ENCODE data around the gene SDK2.

The SDK2 gene

GRCh38 chr17:73365906-73366623 lies 278.2 kb downstream of the SDK2 start:
- Mint-ChIP-seq H3K9me3 (no peaks in the 10 kb centered on the region), H3K27me3 (peaks cover 10% of the 10 kb centered on the region), H3K4me3 (no peak overlapping the region), H3K27ac (no peak overlapping the region), H3K36me3 (no peaks in the 10 kb centered on the region), H3K4me1 (no peaks in the 10 kb centered on the region)
- CTCF ChIA-PET: interaction anchor here (1.0 to 9.4 kb wide), 3 partner anchors 10 to 638 kb away, joined by 4 to 130 read pairs (median 4); no protein-coding TSS in a partner anchor
- no peak for DNase-seq

- H3K27ac Mint-ChIP-seq: no peak overlapping the region
- CTCF ChIA-PET: interaction anchor here (1.2 to 9.4 kb wide), 3 partner anchors 10 to 639 kb away, joined by 4 to 130 read pairs (median 4); no protein-coding TSS in a partner anchor
- no peaks in the 10 kb centered on the region for H3K36me3 Mint-ChIP-seq
Observed at GRCh38 chr17:73365301-73365874, 278.9 kb downstream of the SDK2 start.

GRCh38 chr17:73364155-73364522 lies 280.1 kb downstream of the SDK2 start:
- Mint-ChIP-seq H3K4me1 (no peaks in the 10 kb centered on the region), H3K27ac (no peak overlapping the region), H3K9me3 (no peaks in the 10 kb centered on the region), H3K27me3 (peaks cover 7% of the 10 kb centered on the region), H3K36me3 (no peaks in the 10 kb centered on the region), H3K4me3 (no peak overlapping the region)
- no peak for DNase-seq
- CTCF ChIA-PET: interaction anchor here (1.2 to 9.4 kb wide), 2 partner anchors 108 to 638 kb away, joined by 4 to 130 read pairs; no protein-coding TSS in a partner anchor

More at GRCh38 chr17:73365301-73365874, 278.9 kb downstream of the SDK2 start:
- H3K4me3 Mint-ChIP-seq: no peak overlapping the region
- no peaks in the 10 kb centered on the region for H3K9me3 Mint-ChIP-seq
- H3K27me3 Mint-ChIP-seq: peaks cover 7% of the 10 kb centered on the region
- DNase-seq: no peak
- no peaks in the 10 kb centered on the region for H3K4me1 Mint-ChIP-seq

- H3K27ac Mint-ChIP-seq: no peak overlapping the region
- no peak overlapping the region for H3K4me3 Mint-ChIP-seq
- no peaks in the 10 kb centered on the region for H3K9me3 Mint-ChIP-seq
- H3K4me1 Mint-ChIP-seq: no peaks in the 10 kb centered on the region
- DNase-seq: no peak
- no peaks in the 10 kb centered on the region for H3K36me3 Mint-ChIP-seq
- peaks cover 7% of the 10 kb centered on the region for H3K27me3 Mint-ChIP-seq
- CTCF ChIA-PET: interaction anchor here (1.0 to 9.4 kb wide), 2 partner anchors 108 to 807 kb away, joined by 3 to 130 read pairs; no protein-coding TSS in a partner anchor
Observed at GRCh38 chr17:73363442-73364154, 280.6 kb downstream of the SDK2 start.

GRCh38 chr17:73362697-73363096 lies 281.5 kb downstream of the SDK2 start:
- H3K27ac Mint-ChIP-seq: no peak overlapping the region
- CTCF ChIA-PET: interaction anchor here (1.0 kb wide), 1 partner anchor 806 kb away, joined by 3 read pairs; no protein-coding TSS in a partner anchor

GRCh38 chr17:73360961-73361761 lies 283.1 kb downstream of the SDK2 start:
- Mint-ChIP-seq H3K27ac (no peak overlapping the region), H3K36me3 (no peaks in the 10 kb centered on the region), H3K4me3 (no peak overlapping the region), H3K9me3 (no peaks in the 10 kb centered on the region), H3K27me3 (peaks cover 3% of the 10 kb centered on the region), H3K4me1 (no peaks in the 10 kb centered on the region)
- no peak for DNase-seq
- CTCF ChIA-PET: interaction anchor here (1.0 kb wide), 1 partner anchor 106 kb away, joined by 3 read pairs; no protein-coding TSS in a partner anchor

More at GRCh38 chr17:73362697-73363096, 281.5 kb downstream of the SDK2 start:
- Mint-ChIP-seq H3K27me3 (peaks cover 7% of the 10 kb centered on the region), H3K4me3 (no peak overlapping the region), H3K9me3 (no peaks in the 10 kb centered on the region), H3K4me1 (no peaks in the 10 kb centered on the region), H3K36me3 (no peaks in the 10 kb centered on the region)
- no peak for DNase-seq

- CTCF ChIA-PET: interaction anchor here (1.3 kb wide), 1 partner anchor 10 kb away, joined by 5 read pairs; no protein-coding TSS in a partner anchor
Observed at GRCh38 chr17:73359987-73360410, 284.2 kb downstream of the SDK2 start.

GRCh38 chr17:73359352-73359751 lies 284.9 kb downstream of the SDK2 start:
- CTCF ChIA-PET: interaction anchor here (1.3 kb wide), 1 partner anchor 11 kb away, joined by 5 read pairs; no protein-coding TSS in a partner anchor
- Mint-ChIP-seq H3K27me3 (peaks cover 3% of the 10 kb centered on the region), H3K4me1 (no peaks in the 10 kb centered on the region), H3K27ac (no peak overlapping the region), H3K4me3 (no peak overlapping the region), H3K9me3 (no peaks in the 10 kb centered on the region), H3K36me3 (no peaks in the 10 kb centered on the region)
- DNase-seq: no peak

More at GRCh38 chr17:73359987-73360410, 284.2 kb downstream of the SDK2 start:
- DNase-seq: no peak
- H3K27me3 Mint-ChIP-seq: peaks cover 3% of the 10 kb centered on the region
- no peaks in the 10 kb centered on the region for H3K4me1 Mint-ChIP-seq
- no peaks in the 10 kb centered on the region for H3K36me3 Mint-ChIP-seq
- H3K9me3 Mint-ChIP-seq: no peaks in the 10 kb centered on the region
- no peak overlapping the region for H3K4me3 Mint-ChIP-seq
- no peak overlapping the region for H3K27ac Mint-ChIP-seq

- Mint-ChIP-seq H3K36me3 (no peaks in the 10 kb centered on the region), H3K27me3 (no peaks in the 10 kb centered on the region), H3K27ac (no peak overlapping the region), H3K4me3 (no peak overlapping the region), H3K9me3 (no peaks in the 10 kb centered on the region), H3K4me1 (no peaks in the 10 kb centered on the region)
- no peak for DNase-seq
- CTCF ChIA-PET: no interaction called here
Observed at GRCh38 chr17:73358668-73359067, 285.6 kb downstream of the SDK2 start.

- Mint-ChIP-seq H3K9me3 (no peaks in the 10 kb centered on the region), H3K27ac (no peak overlapping the region), H3K27me3 (no peaks in the 10 kb centered on the region), H3K4me3 (no peak overlapping the region), H3K36me3 (no peaks in the 10 kb centered on the region), H3K4me1 (no peaks in the 10 kb centered on the region)
- DNase-seq: no peak
- CTCF ChIA-PET: no interaction called here
Observed at GRCh38 chr17:73357981-73358380, 286.3 kb downstream of the SDK2 start.

- Mint-ChIP-seq H3K9me3 (no peaks in the 10 kb centered on the region), H3K4me1 (no peaks in the 10 kb centered on the region), H3K36me3 (no peaks in the 10 kb centered on the region), H3K27me3 (no peaks in the 10 kb centered on the region), H3K27ac (no peak overlapping the region), H3K4me3 (no peak overlapping the region)
- CTCF ChIA-PET: interaction anchor here (0.8 kb wide), 1 partner anchor 103 kb away, joined by 3 read pairs; no protein-coding TSS in a partner anchor
- no peak for DNase-seq
Observed at GRCh38 chr17:73357318-73357717, 286.9 kb downstream of the SDK2 start.

- no peaks in the 10 kb centered on the region for H3K4me1 Mint-ChIP-seq
- H3K36me3 Mint-ChIP-seq: no peaks in the 10 kb centered on the region
- H3K4me3 Mint-ChIP-seq: no peak overlapping the region
- H3K27me3 Mint-ChIP-seq: no peaks in the 10 kb centered on the region
- no peak for DNase-seq
- H3K9me3 Mint-ChIP-seq: no peaks in the 10 kb centered on the region
- H3K27ac Mint-ChIP-seq: no peak overlapping the region
- CTCF ChIA-PET: interaction anchor here (0.8 to 1.3 kb wide), 2 partner anchors 9 to 102 kb away, joined by 3 to 4 read pairs; no protein-coding TSS in a partner anchor
Observed at GRCh38 chr17:73356561-73357170, 287.6 kb downstream of the SDK2 start.

All from activated naive CD4-positive, alpha-beta T cell treated with anti-CD3 and anti-CD28 coated beads, Interleukin-2, amount 10 ng/mL, durations not matched to agents 7 days and 5 days (primary cell).